Activated CD8-positive, alpha-beta T cell treated with anti-CD3 and anti-CD28 coated beads for 36 hours (primary cell): ENCODE data around the gene AZGP1. TPM values are rescaled to one million over a fixed set of nuclear protein-coding genes. Genes with fewer than 3 reads are reported as not detected.

ENCODE experiments used
- ATAC-seq: fragments of 200-7000 bp; cut with Tn5 transposase; one replicate; pipeline ENCODE4 v1.10.0; 2021; ENCODE audit warnings: mild to moderate bottlenecking, moderate library complexity
- CTCF ChIA-PET: fragments of 350-600 bp; sonication (Branson Sonifier 250); formaldehyde crosslinking; loops from one replicate; lab custom pipeline; 2021; ENCODE audit warnings: antibody characterized with exemption; lab: Charles Lee
- POLR2A ChIA-PET: fragments of 350-600 bp; sonication (Branson Sonifier 250); formaldehyde crosslinking; loops from one replicate; lab custom pipeline; 2021; ENCODE audit warnings: antibody characterized with exemption; lab: Charles Lee
- DNase-seq: peaks from one replicate; pipeline ENCODE4 v3.0.0-alpha.2; 2020
- H3K27ac Mint-ChIP-seq: one replicate; pipeline ENCODE4 v1.8.0; 2021; ENCODE audit warnings: mild to moderate bottlenecking, mixed read lengths
- H3K27me3 Mint-ChIP-seq: one replicate; pipeline ENCODE4 v1.8.0; 2021; ENCODE audit warnings: mixed read lengths
- H3K36me3 Mint-ChIP-seq: one replicate; pipeline ENCODE4 v1.8.0; 2021; ENCODE audit warnings: low read depth, mixed read lengths
- H3K4me1 Mint-ChIP-seq: one replicate; pipeline ENCODE4 v1.8.0; 2021; ENCODE audit warnings: low read depth, mixed read lengths
- H3K4me3 Mint-ChIP-seq: one replicate; pipeline ENCODE4 v1.8.0; 2021; ENCODE audit warnings: mild to moderate bottlenecking, moderate library complexity, mixed read lengths
- H3K9me3 Mint-ChIP-seq: one replicate; pipeline ENCODE4 v1.8.0; 2021; ENCODE audit warnings: mixed read lengths
- CTCF ChIP-seq: fragments of 200-600 bp; IDR thresholded peaks from one replicate; pipeline ENCODE4 v1.8.0; 2022; ENCODE audit warnings: antibody characterized with exemption, mild to moderate bottlenecking
- intact Hi-C: fragments of 100-400 bp; cut with micrococcal nuclease; formaldehyde crosslinking; loops from one replicate; pipeline ENCODE4 v1.10.0; 2022
- total RNA-seq, 2 experiments: library from RNA; stranded (reverse); gene quantifications; one replicate each; pipeline ENCODE4 v1.2.3, GENCODE V29; 2021

Gene AZGP1
- total RNA-seq, 2 experiments from 2014 or later, result not detected

GRCh38 chr7:100003711-100004661 lies 28.2 kb upstream of the AZGP1 start:
- H3K27ac Mint-ChIP-seq, result no peak overlapping the region
- no peaks in the 10 kb centered on the region for H3K4me1 Mint-ChIP-seq
- ATAC-seq, result no peak
- H3K4me3 Mint-ChIP-seq, result no peak overlapping the region
- POLR2A ChIA-PET, result interaction anchor here (0.6 to 1.5 kb wide), 2 partner anchors 11 to 128 kb away, joined by 3 to 4 read pairs; partner anchors contain the start of genes OR2AE1 and ZKSCAN1
- no peaks in the 10 kb centered on the region for H3K27me3 Mint-ChIP-seq
- H3K36me3 Mint-ChIP-seq, result no peaks in the 10 kb centered on the region
- CTCF ChIA-PET, result interaction anchor here (1.2 kb wide), 1 partner anchor 12 kb away, joined by 4 read pairs; no protein-coding TSS in a partner anchor
- H3K9me3 Mint-ChIP-seq, result no peaks in the 10 kb centered on the region
- TF ChIP-seq CTCF, result no peak
- intact Hi-C loops, result no loop called here
- DNase-seq, result no peak

- DNase-seq (no peak), ATAC-seq (no peak)
- Mint-ChIP-seq H3K27ac (no peak overlapping the region), H3K4me1 (peaks cover 12% of the 10 kb centered on the region), H3K9me3 (no peaks in the 10 kb centered on the region), H3K4me3 (no peak overlapping the region), H3K27me3 (no peaks in the 10 kb centered on the region), H3K36me3 (no peaks in the 10 kb centered on the region)
- CTCF ChIA-PET, result interaction anchor here (1.0 to 1.2 kb wide), 2 partner anchors 9 to 21 kb away, joined by 3 to 4 read pairs; no protein-coding TSS in a partner anchor
- POLR2A ChIA-PET, result interaction anchor here (0.6 kb wide), 1 partner anchor 30 kb away, joined by 4 read pairs; no protein-coding TSS in a partner anchor
- intact Hi-C loops, result no loop called here
- TF ChIP-seq CTCF, result no peak
Observed at GRCh38 chr7:100000239-100000638, 24.4 kb upstream of the AZGP1 start.

- H3K27me3 Mint-ChIP-seq, result no peaks in the 10 kb centered on the region
- no peaks in the 10 kb centered on the region for H3K36me3 Mint-ChIP-seq
- TF ChIP-seq CTCF, result no peak
- H3K4me1 Mint-ChIP-seq, result peaks cover 15% of the 10 kb centered on the region
- DNase-seq, result peak; percentile 84
- H3K27ac Mint-ChIP-seq, result peak overlapping the region; percentile 89
- ChIA-PET POLR2A (interaction anchor here (0.8 to 1.0 kb wide), 3 partner anchors 14 to 82 kb away, joined by 3 to 4 read pairs (median 3); no protein-coding TSS in a partner anchor), CTCF (interaction anchor here (0.6 to 11.4 kb wide), 7 partner anchors 17 to 410 kb away, joined by 3 to 189 read pairs (median 5); partner anchors contain the start of genes TRIM4 and ZKSCAN1)
- peak overlapping the region; percentile 75 for H3K4me3 Mint-ChIP-seq
- peak; percentile 91 for ATAC-seq
- H3K9me3 Mint-ChIP-seq, result no peaks in the 10 kb centered on the region
- intact Hi-C loops, result no loop called here
Observed at GRCh38 chr7:99997545-99998137, 21.8 kb upstream of the AZGP1 start.

- CTCF ChIA-PET, result interaction anchor here (1.1 to 11.4 kb wide), 6 partner anchors 9 to 82 kb away, joined by 3 to 189 read pairs (median 6); partner anchors contain the start of genes TRIM4 and ZKSCAN1
- DNase-seq, result no peak
- Mint-ChIP-seq H3K4me3 (peak overlapping the region; percentile 75), H3K27me3 (peaks cover 2% of the 10 kb centered on the region), H3K9me3 (no peaks in the 10 kb centered on the region), H3K36me3 (no peaks in the 10 kb centered on the region), H3K4me1 (peaks cover 15% of the 10 kb centered on the region), H3K27ac (peak overlapping the region; percentile 89)
- no peak for ATAC-seq
- POLR2A ChIA-PET, result interaction anchor here (1.0 kb wide), 1 partner anchor 15 kb away, joined by 3 read pairs; no protein-coding TSS in a partner anchor
- TF ChIP-seq CTCF, result no peak
- intact Hi-C loops, result no loop called here
Observed at GRCh38 chr7:99996755-99997544, 21.1 kb upstream of the AZGP1 start.
